Subcutaneous adipose tissue (tissue), 4 donors: ENCODE measurements around the gene GDE1. TPM values are rescaled to one million over a fixed set of nuclear protein-coding genes. Genes with fewer than 3 reads are reported as not detected.

Experiments used
- CTCF ChIP-seq: fragments of 450-650 bp; IDR thresholded peaks from one replicate; pipeline ENCODE4 v1.5.1; 2016; ENCODE audit warnings: low read depth, mild to moderate bottlenecking, control low read depth, antibody characterized with exemption, moderate library complexity
- total RNA-seq, 4 donors: library from RNA; depleted of rRNA; stranded (reverse); fragments of >200 nt; gene quantifications; one replicate each; pipeline ENCODE4 v1.1.0, GENCODE V29; 2016

GDE1 gene
- total RNA-seq, 4 donors from 2014 or later, result 63.3 to 86.3 (median 74.5) TPM

GRCh38 chr16:19468300-19468699, 53.6 kb downstream of the GDE1 start:
- no peak for TF ChIP-seq CTCF

- TF ChIP-seq CTCF, result no peak
Observed at GRCh38 chr16:19463468-19464315, 58.2 kb downstream of the GDE1 start.

- no peak for TF ChIP-seq CTCF
Observed at GRCh38 chr16:19460397-19460796, 61.5 kb downstream of the GDE1 start.

- no peak for TF ChIP-seq CTCF
Observed at GRCh38 chr16:19458722-19459379, 63.0 kb downstream of the GDE1 start.

Other genes starting within 250 kb of the GDE1 start
- not detected for gene CLEC19A, start 236.4 kb downstream of the GDE1 start, total RNA-seq
- under 1 TPM in 3 of 4 donors, not detected in 1; 0.16 to 0.22 (median 0.17) TPM for gene TMC5, start 104.2 kb downstream of the GDE1 start, total RNA-seq
- gene CCP110, start 1.8 kb upstream of the GDE1 start, total RNA-seq, result 10 to 100 TPM; 10.7 to 18.8 (median 14.5) TPM
- 10 to 100 TPM; 29.2 to 55.8 (median 44.9) TPM for gene VPS35L, start 33.6 kb upstream of the GDE1 start, total RNA-seq
- 10 to 100 TPM in 3 of 4 donors, 1 to 10 TPM in 1; 5.7 to 19.4 (median 13.8) TPM for gene KNOP1, start 196.1 kb upstream of the GDE1 start, total RNA-seq
- 10 to 100 TPM; 16.7 to 37.0 (median 26.9) TPM for gene IQCK, start 196.2 kb upstream of the GDE1 start, total RNA-seq